Right lobe of liver (tissue), 6 donors: ENCODE results near the gene PTPRN2. TPM values are rescaled to one million over a fixed set of nuclear protein-coding genes. Genes with fewer than 3 reads are reported as not detected.

Source experiments
- ATAC-seq, 4 donors: fragments of 200-7000 bp; cut with Tn5 transposase; one replicate each; pipeline ENCODE4 v1.9.1; 2020; ENCODE audit warnings: mild to moderate bottlenecking in 4 of 4, moderate library complexity in 4 of 4
- DNase-seq, 3 donors: peaks; one replicate each; pipeline ENCODE4 v3.0.0-alpha.2; 2020
- H3K27ac ChIP-seq, 3 donors: fragments of 200-600 bp; one replicate each; pipeline ENCODE4 v1.8.0; 2022
- H3K27me3 ChIP-seq, 2 donors: fragments of 200-600 bp; one replicate each; pipeline ENCODE4 v1.8.0; 2022
- H3K36me3 ChIP-seq, 4 donors: fragments of 200-600 bp; sonication (generic) in 1 of 4; one replicate each; pipeline versions ENCODE4 v1.5.1 to v1.8.0; 2017 to 2022; ENCODE audit warnings: control low read depth in 1 of 4
- H3K4me1 ChIP-seq, 4 donors: fragments of 200-600 bp; sonication (generic) in 1 of 4; one replicate each; pipeline versions ENCODE4 v1.5.1 to v1.8.0; 2017 to 2022; ENCODE audit warnings: control low read depth in 1 of 4
- H3K4me3 ChIP-seq, 3 donors: fragments of 200-600 bp; one replicate each; pipeline ENCODE4 v1.8.0; 2022
- H3K9me3 ChIP-seq, 4 donors: fragments of 200-600 bp; sonication (generic) in 1 of 4; one replicate each; pipeline versions ENCODE4 v1.5.1 to v1.8.0; 2017 to 2022; ENCODE audit warnings: control low read depth in 1 of 4
- CTCF ChIP-seq, 4 donors: fragments of 200-600 bp in 3 of 4; fragments of 450-650 bp in 1 of 4; IDR thresholded peaks; one replicate each; pipeline versions ENCODE4 v1.5.1 to v1.8.0; 2016 to 2022; ENCODE audit warnings: antibody characterized with exemption in 4 of 4, mild to moderate bottlenecking in 2 of 4
- POLR2A ChIP-seq: fragments of 450-650 bp; IDR thresholded peaks from one replicate; pipeline ENCODE4 v1.6.1; 2017; ENCODE audit warnings: antibody characterized with exemption, mild to moderate bottlenecking
- WGBS: methylation state at CpG from one replicate; pipeline ENCODE4 v1.1.6; 2018; ENCODE audit warnings: low coverage, low lambda C conversion rate; ENCODE audit not compliant: insufficient coverage; ENCODE audit errors: missing lambda C conversion rate; 5-methylcytosine and 5-hydroxymethylcytosine counted together
- intact Hi-C, 2 donors: fragments of 100-400 bp; cut with DNase I; formaldehyde crosslinking; loops; one replicate each; pipeline versions ENCODE4 v1.11.2 to v1.14.1; 2022
- total RNA-seq, 6 experiments: library from RNA; depleted of rRNA in 2 of 6; stranded (reverse); fragments of >200 nt in 2 of 6; fragmentation: NEBNext Ultra II Directional in 3 of 6; extraction: Animal tissue kit (Norgen Biotek cat#: 25700) in 3 of 6; gene quantifications; one replicate each; pipeline versions ENCODE4 v1.1.0 to v1.2.4, GENCODE V29; 2016 to 2023
- donor health status: DM: no; HTN: yes; CAD: no.
- donor health status: DM: no; HTN: no; CAD: no.
- donor health status: DM: no; HTN: no; CAD: no.
- donor health status: DM: no; HTN: yes; CAD: no.
- donor health status: DM: no; HTN: yes; CAD: no.

PTPRN2 gene
- total RNA-seq, 6 experiments from 2014 or later = 0.15 to 0.87 (median 0.67) TPM

- no peaks in the 10 kb centered on the region for H3K4me1 ChIP-seq
- no peak for TF ChIP-seq CTCF (IDR thresholded peaks at IDR 0.05)
- no peak for TF ChIP-seq POLR2A
- H3K27ac ChIP-seq = no peak overlapping the region
- no peaks in the 10 kb centered on the region for H3K9me3 ChIP-seq
- DNase-seq (no peak), ATAC-seq (no peak)
- H3K36me3 ChIP-seq = no peaks in the 10 kb centered on the region
- H3K4me3 ChIP-seq = no peak overlapping the region
- intact Hi-C loops = no loop called here
- no peaks in the 10 kb centered on the region for H3K27me3 ChIP-seq
- 73% methylated on average over 6 of the region's 6 CpGs for WGBS
Observed at GRCh38 chr7:158374586-158374985, 213.0 kb downstream of the PTPRN2 start.

GRCh38 chr7:158374146-158374545 is 213.5 kb downstream of the PTPRN2 start:
- intact Hi-C loops = no loop called here
- 54% methylated on average over 5 of the region's 5 CpGs for WGBS
- H3K27me3 ChIP-seq = no peaks in the 10 kb centered on the region
- H3K9me3 ChIP-seq = no peaks in the 10 kb centered on the region
- H3K4me3 ChIP-seq = no peak overlapping the region
- no peaks in the 10 kb centered on the region for H3K4me1 ChIP-seq
- DNase-seq = no peak
- TF ChIP-seq POLR2A (no peak), CTCF (IDR thresholded peaks at IDR 0.05) (no peak)
- H3K27ac ChIP-seq = no peak overlapping the region
- H3K36me3 ChIP-seq = no peaks in the 10 kb centered on the region
- ATAC-seq = no peak

- 53% methylated on average over 11 of the region's 18 CpGs for WGBS
- Histone ChIP-seq H3K9me3 (no peaks in the 10 kb centered on the region), H3K27ac (no peak overlapping the region), H3K27me3 (no peaks in the 10 kb centered on the region), H3K4me1 (no peaks in the 10 kb centered on the region), H3K4me3 (no peak overlapping the region), H3K36me3 (no peaks in the 10 kb centered on the region)
- TF ChIP-seq POLR2A (no peak), CTCF (IDR thresholded peaks at IDR 0.05) (no peak)
- DNase-seq (no peak), ATAC-seq (no peak)
- intact Hi-C loops = no loop called here
Observed at GRCh38 chr7:158373476-158374133, 214.0 kb downstream of the PTPRN2 start.

- 62% methylated on average over 12 of the region's 23 CpGs for WGBS
- no peaks in the 10 kb centered on the region for H3K36me3 ChIP-seq
- no peaks in the 10 kb centered on the region for H3K9me3 ChIP-seq
- no peaks in the 10 kb centered on the region for H3K4me1 ChIP-seq
- ATAC-seq (peak in 1 of 4 donors; percentile 24), DNase-seq (no peak)
- intact Hi-C loops = no loop called here
- TF ChIP-seq CTCF (IDR thresholded peaks at IDR 0.05) = no peak
- no peak for TF ChIP-seq POLR2A
- H3K27ac ChIP-seq = no peak overlapping the region
- H3K27me3 ChIP-seq = no peaks in the 10 kb centered on the region
- H3K4me3 ChIP-seq = no peak overlapping the region
Observed at GRCh38 chr7:158372400-158373342, 215.0 kb downstream of the PTPRN2 start.
